Tracheal epithelial cell (primary cell): ENCODE measurements around the gene GLE1. TPM values are rescaled to one million over a fixed set of nuclear protein-coding genes. Genes with fewer than 3 reads are reported as not detected.

Experiments
- total RNA-seq: library from RNA; depleted of rRNA; stranded (reverse); fragments of >200 nt; gene quantifications from 2 replicates; pipeline ENCODE4 v1.2.1, GENCODE V29; 2014

Gene GLE1
- total RNA-seq = 23.6 and 29.6 TPM in 2 replicates

GRCh38 chr9:128504485-128505413, at the start of gene GLE1:
TSS of gene GLE1 (plus strand) at chr9:128504719. CDS start at chr9:128504806, 87 bp downstream.

GRCh38 chr9:128455849-128456612, 48.5 kb upstream of the GLE1 start, which contains the start of gene ODF2:
TSS of gene ODF2 (plus strand) at chr9:128456006. CDS start at chr9:128456092, 86 bp downstream.

GRCh38 chr9:128552153-128552743, 47.7 kb downstream of the GLE1 start, which contains the start of gene SPTAN1:
TSS of gene SPTAN1 (plus strand) at chr9:128552587. CDS start at chr9:128566741, 14,154 bp downstream.

Other genes starting within 250 kb of the GLE1 start
- gene GOLGA2, start 228.7 kb upstream of the GLE1 start, total RNA-seq = 41.2 and 42.4 TPM in 2 replicates
- gene SWI5, start 228.4 kb upstream of the GLE1 start, total RNA-seq = 18.8 and 22.8 TPM in 2 replicates
- 14.9 and 21.5 TPM in 2 replicates for gene TRUB2, start 182.3 kb upstream of the GLE1 start, total RNA-seq
- gene COQ4, start 181.9 kb upstream of the GLE1 start, total RNA-seq = 31.1 and 31.6 TPM in 2 replicates
- 18.1 and 33.0 TPM in 2 replicates for gene SLC27A4, start 164.2 kb upstream of the GLE1 start, total RNA-seq
- gene URM1, start 133.3 kb upstream of the GLE1 start, total RNA-seq = 30.5 and 31.3 TPM in 2 replicates
- 19.2 and 68.2 TPM in 2 replicates for gene CERCAM, start 83.9 kb upstream of the GLE1 start, total RNA-seq
- 11.9 and 23.9 TPM in 2 replicates for gene ODF2, start 48.7 kb upstream of the GLE1 start, total RNA-seq
- 137 and 229 TPM in 2 replicates for gene SPTAN1, start 47.9 kb downstream of the GLE1 start, total RNA-seq
- gene DYNC2I2, start 152.1 kb downstream of the GLE1 start, total RNA-seq = 41.7 and 43.1 TPM in 2 replicates
- 528 and 661 TPM in 2 replicates for gene SET, start 184.5 kb downstream of the GLE1 start, total RNA-seq
- 1.7 and 2.1 TPM in 2 replicates for gene PKN3, start 197.8 kb downstream of the GLE1 start, total RNA-seq
- 44.3 and 58.0 TPM in 2 replicates for gene ZDHHC12, start 219.4 kb downstream of the GLE1 start, total RNA-seq